MCF 10A (cell line): ENCODE measurements around the gene KRT10. TPM values are rescaled to one million over a fixed set of nuclear protein-coding genes. Genes with fewer than 3 reads are reported as not detected.

Experiments used
- BruUV-seq: library from RNA; stranded (reverse); fragments of 400-500 nt; replicated peaks from 2 replicates; lab custom pipeline; 2021; lab: Mats Ljungman, UMichigan
- CTCF ChIA-PET: fragments of 300-600 bp; sonication (Branson Sonifier 250); formaldehyde crosslinking; extraction: SDS; loops from one replicate; lab custom pipeline; 2021; ENCODE audit warnings: antibody characterized with exemption, inconsistent platforms; lab: Yijun Ruan, JAX
- POLR2A ChIA-PET: fragments of 300-600, 350-650 bp; sonication (Branson Sonifier 250); formaldehyde crosslinking; extraction: SDS; loops from one replicate; lab custom pipeline; 2020; ENCODE audit warnings: antibody characterized with exemption, inconsistent platforms; lab: Yijun Ruan, JAX
- DNase-seq: peaks from one replicate; pipeline ENCODE4 v3.0.0-alpha.2; 2018; ENCODE audit not compliant: unreplicated experiment
- H3K27ac Mint-ChIP-seq: one replicate; pipeline ENCODE4 v1.8.0; 2022; ENCODE audit warnings: mild to moderate bottlenecking, low read depth, mixed read lengths; ENCODE audit not compliant: unreplicated experiment
- H3K27me3 Mint-ChIP-seq: one replicate; pipeline ENCODE4 v1.8.0; 2022; ENCODE audit warnings: mixed read lengths; ENCODE audit not compliant: insufficient read depth, unreplicated experiment
- H3K36me3 Mint-ChIP-seq: one replicate; pipeline ENCODE4 v1.8.0; 2022; ENCODE audit warnings: mild to moderate bottlenecking, moderate library complexity, mixed read lengths; ENCODE audit not compliant: insufficient read depth, unreplicated experiment
- H3K4me1 Mint-ChIP-seq: one replicate; pipeline ENCODE4 v1.8.0; 2022; ENCODE audit warnings: mixed read lengths; ENCODE audit not compliant: insufficient read depth, unreplicated experiment
- H3K4me3 Mint-ChIP-seq: one replicate; pipeline ENCODE4 v1.8.0; 2022; ENCODE audit warnings: mild to moderate bottlenecking, moderate library complexity, mixed read lengths; ENCODE audit not compliant: unreplicated experiment
- H3K9me3 Mint-ChIP-seq: one replicate; pipeline ENCODE4 v1.8.0; 2022; ENCODE audit warnings: mixed read lengths; ENCODE audit not compliant: unreplicated experiment
- intact Hi-C: fragments of 100-400 bp; cut with micrococcal nuclease; formaldehyde crosslinking; loops from 2 replicates; pipeline ENCODE4 v1.14.1; 2022
- total RNA-seq: library from RNA; stranded (reverse); gene quantifications from 2 replicates; pipeline ENCODE4 v1.2.3, GENCODE V29; 2022
- TF ChIP-seq, protein P1 (sequence below): fragments of 200-600 bp; IDR thresholded peaks from one replicate; pipeline ENCODE4 v1.8.0; 2022; ENCODE audit warnings: antibody characterized with exemption, mild to moderate bottlenecking; ENCODE audit not compliant: unreplicated experiment

The KRT10 gene
- total RNA-seq, 1 experiment from 2014 or later = 95.5 TPM

DNA sequence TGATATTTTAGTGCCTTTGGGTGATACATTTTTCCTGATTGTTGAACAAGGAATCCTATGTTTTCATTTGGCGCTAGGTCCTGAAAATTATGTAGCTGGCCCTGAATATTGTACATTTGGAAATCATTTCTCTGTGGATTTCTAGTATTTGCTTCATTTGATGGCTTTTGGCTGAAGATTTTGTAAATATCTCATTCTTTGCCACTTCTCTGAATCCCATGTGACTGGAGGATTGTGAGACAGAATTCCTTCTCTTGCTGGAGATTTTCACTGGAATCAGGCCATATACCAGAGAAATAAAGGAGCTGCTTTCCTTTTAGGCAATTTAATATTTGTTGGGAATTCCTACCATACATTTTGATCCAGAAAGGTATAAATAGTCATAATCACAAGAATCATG lies 31.3 kb downstream of the KRT10 start:
- no peaks in the 10 kb centered on the region for H3K9me3 Mint-ChIP-seq
- no peak overlapping the region for H3K4me3 Mint-ChIP-seq
- H3K27ac Mint-ChIP-seq = no peak overlapping the region
- H3K36me3 Mint-ChIP-seq = no peaks in the 10 kb centered on the region
- no peak for DNase-seq
- ChIA-PET CTCF (interaction anchor here (0.6 to 6.6 kb wide), 20 partner anchors 9 to 831 kb away, joined by 3 to 68 read pairs (median 3); partner anchors contain the start of genes KRT27 and KRTAP29-1), POLR2A (interaction anchor here (0.8 to 2.1 kb wide), 4 partner anchors 94 to 176 kb away, joined by 3 to 7 read pairs (median 4); no protein-coding TSS in a partner anchor)
- intact Hi-C loops = loop anchor here (1.0 kb wide), 1 partner anchor 171 kb away; no protein-coding TSS in a partner anchor
- TF ChIP-seq, protein P1, sequence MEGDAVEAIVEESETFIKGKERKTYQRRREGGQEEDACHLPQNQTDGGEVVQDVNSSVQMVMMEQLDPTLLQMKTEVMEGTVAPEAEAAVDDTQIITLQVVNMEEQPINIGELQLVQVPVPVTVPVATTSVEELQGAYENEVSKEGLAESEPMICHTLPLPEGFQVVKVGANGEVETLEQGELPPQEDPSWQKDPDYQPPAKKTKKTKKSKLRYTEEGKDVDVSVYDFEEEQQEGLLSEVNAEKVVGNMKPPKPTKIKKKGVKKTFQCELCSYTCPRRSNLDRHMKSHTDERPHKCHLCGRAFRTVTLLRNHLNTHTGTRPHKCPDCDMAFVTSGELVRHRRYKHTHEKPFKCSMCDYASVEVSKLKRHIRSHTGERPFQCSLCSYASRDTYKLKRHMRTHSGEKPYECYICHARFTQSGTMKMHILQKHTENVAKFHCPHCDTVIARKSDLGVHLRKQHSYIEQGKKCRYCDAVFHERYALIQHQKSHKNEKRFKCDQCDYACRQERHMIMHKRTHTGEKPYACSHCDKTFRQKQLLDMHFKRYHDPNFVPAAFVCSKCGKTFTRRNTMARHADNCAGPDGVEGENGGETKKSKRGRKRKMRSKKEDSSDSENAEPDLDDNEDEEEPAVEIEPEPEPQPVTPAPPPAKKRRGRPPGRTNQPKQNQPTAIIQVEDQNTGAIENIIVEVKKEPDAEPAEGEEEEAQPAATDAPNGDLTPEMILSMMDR = no peak
- no TSS peak for BruUV-seq
- H3K27me3 Mint-ChIP-seq = peaks cover 10% of the 10 kb centered on the region
- H3K4me1 Mint-ChIP-seq = no peaks in the 10 kb centered on the region

DNA sequence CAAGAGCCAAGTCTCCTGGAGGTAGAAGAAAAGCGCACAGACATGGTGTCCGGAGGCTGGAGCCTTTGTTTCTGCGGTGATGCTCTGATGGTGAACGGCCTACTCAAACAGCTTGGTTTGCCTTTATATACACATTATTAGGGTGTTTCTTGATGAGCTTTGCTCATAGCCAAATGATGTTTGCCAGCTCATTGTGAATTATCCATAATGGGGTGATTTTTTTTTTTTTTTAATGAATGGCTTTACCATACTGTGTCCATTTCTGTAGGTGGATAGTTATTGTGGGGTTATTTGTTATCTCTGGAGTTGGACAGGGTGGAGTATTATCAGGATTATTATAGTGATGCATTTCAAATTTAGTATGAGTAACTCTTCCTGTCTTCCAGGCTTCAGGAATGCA lies 40.0 kb downstream of the KRT10 start, which contains the start of gene KRT27:
Gene KRT27 (minus strand): TSS at position 101 of the 400 bp plus-strand sequence. CDS start 57 bp downstream, at position 44.
- intact Hi-C loops = no loop called here
- H3K27ac Mint-ChIP-seq = no peak within 1 kb of the TSS
- peaks cover 25% of the 10 kb centered on the region for H3K27me3 Mint-ChIP-seq
- H3K4me1 Mint-ChIP-seq = no peaks in the 10 kb centered on the region
- POLR2A ChIA-PET = no interaction called here
- H3K9me3 Mint-ChIP-seq = no peaks in the 10 kb centered on the region
- no peaks in the 10 kb centered on the region for H3K36me3 Mint-ChIP-seq
- CTCF ChIA-PET = interaction anchor here (0.6 to 1.1 kb wide), 3 partner anchors 9 to 766 kb away, joined by 3 read pairs; no protein-coding TSS in a partner anchor
- no TSS peak for BruUV-seq
- DNase-seq = no peak
- H3K4me3 Mint-ChIP-seq = no peak within 1 kb of the TSS
- TF ChIP-seq, protein P1 = no peak

DNA sequence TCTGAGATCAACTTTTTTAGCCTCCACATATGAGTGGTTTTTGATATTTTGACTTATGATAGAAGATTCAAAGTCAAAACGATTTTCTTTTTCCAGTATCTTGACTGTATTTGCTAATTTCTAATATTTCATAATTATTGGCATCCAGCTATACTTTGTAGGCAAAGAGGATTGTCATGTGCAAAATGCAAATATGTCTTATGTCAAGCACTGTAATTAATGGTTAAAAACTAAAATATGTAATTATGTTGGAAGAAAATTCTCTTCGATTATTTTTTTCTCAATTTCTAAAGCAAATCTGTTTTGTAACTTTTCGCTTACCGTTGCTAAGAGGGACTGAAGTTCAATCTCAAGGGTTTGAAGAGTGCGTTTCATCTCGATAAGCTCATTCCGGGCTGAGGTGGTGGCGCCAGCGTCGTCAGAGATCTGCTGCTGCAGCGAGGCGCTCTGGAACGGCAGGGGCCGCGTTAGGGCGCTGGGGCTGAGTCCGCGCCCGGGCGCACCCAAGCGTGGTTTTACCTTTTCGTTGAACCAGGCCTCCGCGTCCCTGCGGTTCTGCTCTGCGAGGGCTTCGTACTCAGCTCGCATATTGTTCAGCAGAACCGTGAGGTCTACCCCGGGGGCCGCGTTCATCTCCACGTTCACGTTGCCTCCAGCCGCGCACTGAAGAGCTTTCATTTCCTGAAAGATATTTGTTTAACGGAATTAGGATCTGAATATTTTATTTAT lies 43.1 kb downstream of the KRT10 start:
- Mint-ChIP-seq H3K9me3 (no peaks in the 10 kb centered on the region), H3K27me3 (peaks cover 54% of the 10 kb centered on the region), H3K4me1 (no peaks in the 10 kb centered on the region), H3K4me3 (no peak overlapping the region), H3K27ac (no peak overlapping the region), H3K36me3 (no peaks in the 10 kb centered on the region)
- intact Hi-C loops = no loop called here
- TF ChIP-seq, protein P1 = no peak
- CTCF ChIA-PET = interaction anchor here (0.7 to 1.1 kb wide), 3 partner anchors 12 to 372 kb away, joined by 3 to 4 read pairs (median 3); no protein-coding TSS in a partner anchor
- no TSS peak for BruUV-seq
- POLR2A ChIA-PET = no interaction called here
- no peak for DNase-seq

GRCh38 chr17:40778461-40778860 lies 44.0 kb downstream of the KRT10 start:
- Mint-ChIP-seq H3K9me3 (no peaks in the 10 kb centered on the region), H3K4me3 (no peak overlapping the region), H3K36me3 (no peaks in the 10 kb centered on the region), H3K27me3 (peaks cover 51% of the 10 kb centered on the region), H3K27ac (no peak overlapping the region), H3K4me1 (no peaks in the 10 kb centered on the region)
- POLR2A ChIA-PET = no interaction called here
- no TSS peak for BruUV-seq
- TF ChIP-seq, protein P1 = no peak
- peak; percentile 8 for DNase-seq
- intact Hi-C loops = no loop called here
- CTCF ChIA-PET = no interaction called here
